ENCODE measurements around the gene ST8SIA5. TPM values are rescaled to one million over a fixed set of nuclear protein-coding genes. Genes with fewer than 3 reads are reported as not detected.

The ST8SIA5 gene
- total and polyA plus RNA-seq, 2 of the 13 experiments (the other 11 are each of a cell fraction or from before 2014, with no cell fraction given), result 0.07 to 0.20 TPM

DNA sequence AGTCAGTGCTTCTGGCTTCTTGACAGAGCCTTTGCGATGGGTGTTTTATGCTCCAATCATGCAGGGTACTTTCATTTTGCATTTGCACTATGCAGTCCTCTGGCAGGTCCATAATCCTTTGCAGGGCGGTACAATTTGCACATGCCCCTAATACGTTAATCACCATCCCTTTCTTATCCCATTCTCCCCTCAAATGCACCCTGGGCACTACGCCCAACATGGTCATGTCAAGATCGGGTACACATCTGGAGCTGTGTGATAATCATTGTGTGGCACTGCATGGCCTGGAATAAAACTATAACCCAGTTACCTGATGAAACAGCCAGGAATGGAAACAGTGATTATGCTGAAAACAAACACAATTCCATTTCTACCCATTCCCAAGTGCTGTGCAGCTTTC, 127.5 kb downstream of the ST8SIA5 start:
- no peak overlapping the region for H3K9ac ChIP-seq (ENCODE audit: insufficient read depth, low read depth, low read length)
- H3K4me3 ChIP-seq (replicated peaks in 1 of 3; ENCODE audit: insufficient read depth in 1 of 3, low read depth in 2 of 3, low read length in 3 of 3), result no peak overlapping the region
- DNase-seq (ENCODE audit: low spot score), result no peak
- no peak overlapping the region for H3K27ac ChIP-seq (ENCODE audit: extremely low read length, insufficient read depth, low read length)
- BruUV-seq (replicated peaks), result no TSS peak
- TF ChIP-seq GFI1 (CRISPR knock-in tag; IDR thresholded peaks at IDR 0.05; ENCODE audit: borderline replicate concordance) (no peak), CCAR2 (optimal IDR thresholded peaks at IDR 0.05; ENCODE audit: low read depth, low read length) (no peak), MAFK (conservative IDR thresholded peaks at IDR 0.05 in 1 of 2, IDR thresholded peaks at IDR 0.05 in 1 of 2; ENCODE audit: low read length in 2 of 2) (no peak), NR2F2 (IDR thresholded peaks at IDR 0.05; ENCODE audit: borderline replicate concordance, low read depth) (no peak), SOX5 (CRISPR knock-in tag; IDR thresholded peaks at IDR 0.05; ENCODE audit: borderline replicate concordance) (no peak), ATAD3A (CRISPR knock-in tag; IDR thresholded peaks at IDR 0.05) (no peak), SRSF1 (optimal IDR thresholded peaks at IDR 0.05; ENCODE audit: low read depth, low read length) (no peak), ZNF256 (CRISPR knock-in tag; conservative IDR thresholded peaks at IDR 0.05) (no peak)
- TF ChIP-seq, protein P1, sequence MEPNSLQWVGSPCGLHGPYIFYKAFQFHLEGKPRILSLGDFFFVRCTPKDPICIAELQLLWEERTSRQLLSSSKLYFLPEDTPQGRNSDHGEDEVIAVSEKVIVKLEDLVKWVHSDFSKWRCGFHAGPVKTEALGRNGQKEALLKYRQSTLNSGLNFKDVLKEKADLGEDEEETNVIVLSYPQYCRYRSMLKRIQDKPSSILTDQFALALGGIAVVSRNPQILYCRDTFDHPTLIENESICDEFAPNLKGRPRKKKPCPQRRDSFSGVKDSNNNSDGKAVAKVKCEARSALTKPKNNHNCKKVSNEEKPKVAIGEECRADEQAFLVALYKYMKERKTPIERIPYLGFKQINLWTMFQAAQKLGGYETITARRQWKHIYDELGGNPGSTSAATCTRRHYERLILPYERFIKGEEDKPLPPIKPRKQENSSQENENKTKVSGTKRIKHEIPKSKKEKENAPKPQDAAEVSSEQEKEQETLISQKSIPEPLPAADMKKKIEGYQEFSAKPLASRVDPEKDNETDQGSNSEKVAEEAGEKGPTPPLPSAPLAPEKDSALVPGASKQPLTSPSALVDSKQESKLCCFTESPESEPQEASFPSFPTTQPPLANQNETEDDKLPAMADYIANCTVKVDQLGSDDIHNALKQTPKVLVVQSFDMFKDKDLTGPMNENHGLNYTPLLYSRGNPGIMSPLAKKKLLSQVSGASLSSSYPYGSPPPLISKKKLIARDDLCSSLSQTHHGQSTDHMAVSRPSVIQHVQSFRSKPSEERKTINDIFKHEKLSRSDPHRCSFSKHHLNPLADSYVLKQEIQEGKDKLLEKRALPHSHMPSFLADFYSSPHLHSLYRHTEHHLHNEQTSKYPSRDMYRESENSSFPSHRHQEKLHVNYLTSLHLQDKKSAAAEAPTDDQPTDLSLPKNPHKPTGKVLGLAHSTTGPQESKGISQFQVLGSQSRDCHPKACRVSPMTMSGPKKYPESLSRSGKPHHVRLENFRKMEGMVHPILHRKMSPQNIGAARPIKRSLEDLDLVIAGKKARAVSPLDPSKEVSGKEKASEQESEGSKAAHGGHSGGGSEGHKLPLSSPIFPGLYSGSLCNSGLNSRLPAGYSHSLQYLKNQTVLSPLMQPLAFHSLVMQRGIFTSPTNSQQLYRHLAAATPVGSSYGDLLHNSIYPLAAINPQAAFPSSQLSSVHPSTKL (CRISPR knock-in tag; IDR thresholded peaks at IDR 0.05), result no peak
- H4K20me1 ChIP-seq (ENCODE audit: insufficient read depth, low read length), result no peaks in the 10 kb centered on the region
- peaks cover 0 to 2% of the 10 kb centered on the region in 2 experiments; a peak in 1 of 5 replicates for H3K27me3 ChIP-seq (ENCODE audit: control insufficient read depth in 1 of 2, insufficient read depth in 2 of 2, low read length in 2 of 2)
- H3K4me1 ChIP-seq (ENCODE audit: insufficient read depth, low read length), result no peaks in the 10 kb centered on the region
- H3K9me3 ChIP-seq (ENCODE audit: low read length), result no peaks in the 10 kb centered on the region
- H3K36me3 ChIP-seq (replicated peaks in 1 of 2; ENCODE audit: control insufficient read depth in 1 of 2, insufficient read depth in 2 of 2, low read length in 2 of 2), result no peaks in the 10 kb centered on the region
- no peak for FAIRE-seq
- ChIA-PET CTCF (ENCODE audit: low intra/inter-chr PET ratio, low total read pairs) (no interaction called here), POLR2A (no interaction called here)
- intact Hi-C loops (cut with micrococcal nuclease; ENCODE audit: unreplicated experiment) (no loop called here), in situ Hi-C loops (cut with HindIII; ENCODE audit: extremely low pct_ligation_motif_present, low pct_unique_long_range_greater_than_20kb) (no loop called here)
- WGBS (ENCODE audit: low lambda C conversion rate), result 23% methylated on average over 5 of the region's 5 CpGs
- no peak overlapping the region for H2AFZ ChIP-seq (ENCODE audit: low read length)
- no peak for ATAC-seq
- no peak overlapping the region for H3K4me2 ChIP-seq (ENCODE audit: low read depth, low read length)
- H3K79me2 ChIP-seq (ENCODE audit: insufficient read depth, low read length), result no peaks in the 10 kb centered on the region
